ENCODE results near the gene TSPO2.

TSPO2 gene

GRCh38 chr6:41027241-41027640, 15.0 kb upstream of the TSPO2 start:
- no peak for DNase-seq (ENCODE audit: low read depth in 2 of 2)

- peak; percentile 35 to 55 for DNase-seq (ENCODE audit: low read depth in 2 of 2)
Observed at GRCh38 chr6:41027799-41028560, 14.3 kb upstream of the TSPO2 start.

- DNase-seq (ENCODE audit: low read depth in 2 of 2) = no peak
Observed at GRCh38 chr6:41028561-41029412, 13.5 kb upstream of the TSPO2 start.

- DNase-seq (ENCODE audit: low read depth in 2 of 2) = no peak
Observed at GRCh38 chr6:41032830-41033229, 9.4 kb upstream of the TSPO2 start.

GRCh38 chr6:41033776-41034175, 8.5 kb upstream of the TSPO2 start:
- DNase-seq (ENCODE audit: low read depth in 2 of 2) = no peak

- no peak for DNase-seq (ENCODE audit: low read depth in 2 of 2)
Observed at GRCh38 chr6:41036186-41036585, 6.1 kb upstream of the TSPO2 start.

GRCh38 chr6:41036601-41037000, 5.7 kb upstream of the TSPO2 start:
- no peak for DNase-seq (ENCODE audit: low read depth in 2 of 2)

- no peak for DNase-seq (ENCODE audit: low read depth in 2 of 2)
Observed at GRCh38 chr6:41037107-41037900, 5.0 kb upstream of the TSPO2 start.

- DNase-seq (ENCODE audit: low read depth in 2 of 2) = no peak
Observed at GRCh38 chr6:41038205-41038604, 4.1 kb upstream of the TSPO2 start.

- peak in 1 of 2 donors; percentile 26 for DNase-seq (ENCODE audit: low read depth in 2 of 2)
Observed at GRCh38 chr6:41039060-41039998, 2.9 kb upstream of the TSPO2 start, which contains the start of gene UNC5CL. Gene UNC5CL (minus strand): TSS chr6:41039221. CDS start chr6:41035074, 4,147 bp downstream.

- DNase-seq (ENCODE audit: low read depth in 2 of 2) = no peak
Observed at GRCh38 chr6:41040101-41040939, 1.9 kb upstream of the TSPO2 start.

GRCh38 chr6:41040940-41041536, 1.2 kb upstream of the TSPO2 start:
- DNase-seq (ENCODE audit: low read depth in 2 of 2) = no peak

- DNase-seq (ENCODE audit: low read depth in 2 of 2) = no peak
Observed at GRCh38 chr6:41043151-41043550, 884 bp downstream of the TSPO2 start.

- DNase-seq (ENCODE audit: low read depth in 2 of 2) = no peak
Observed at GRCh38 chr6:41045664-41046063, 3.4 kb downstream of the TSPO2 start.

GRCh38 chr6:41046084-41046483, 3.8 kb downstream of the TSPO2 start:
- no peak for DNase-seq (ENCODE audit: low read depth in 2 of 2)

- no peak for DNase-seq (ENCODE audit: low read depth in 2 of 2)
Observed at GRCh38 chr6:41047306-41047705, 5.0 kb downstream of the TSPO2 start.

- DNase-seq (ENCODE audit: low read depth in 2 of 2) = no peak
Observed at GRCh38 chr6:41047745-41048732, 5.8 kb downstream of the TSPO2 start.

GRCh38 chr6:41049521-41049920, 7.3 kb downstream of the TSPO2 start:
- DNase-seq (ENCODE audit: low read depth in 2 of 2) = no peak

Measured in stimulated activated CD8-positive, alpha-beta memory T cell treated with anti-CD3 and anti-CD28 coated beads, Interleukin-7, amount 100 ng/mL, for 1 hour (primary cell).